GM12891 (cell line): Measurements from ENCODE around the gene SLC2A4RG.

ENCODE experiments used
- POLR2A ChIP-seq: IDR thresholded peaks from 2 replicates; pipeline ENCODE4 v1.6.1; 2011; ENCODE audit warnings: low read depth, low read length, control low read depth
- TAF1 ChIP-seq: IDR thresholded peaks from 2 replicates; pipeline ENCODE4 v1.6.1; 2011; ENCODE audit warnings: low read depth, low read length, control low read depth

- TF ChIP-seq POLR2A: no peak
- TF ChIP-seq TAF1: no peak
These were observed 24.7 kb upstream of the SLC2A4RG start for GRCh38 chr20:63714858-63715257.
